Testis (tissue), 2 donors: Measurements from ENCODE around the gene ADIRF.

Source experiments
- POLR2A ChIP-seq: fragments of 450-650 bp; IDR thresholded peaks from one replicate; pipeline ENCODE4 v1.6.1; 2017; ENCODE audit warnings: antibody characterized with exemption, mild to moderate bottlenecking, moderate library complexity
- TF ChIP-seq, protein P1 (sequence below), 3 experiments: fragments of 450-650 bp in 2 of 3; fragments of 200-600 bp in 1 of 3; sonication (generic) in 1 of 3; IDR thresholded peaks; one replicate each; pipeline ENCODE4 v1.5.1; 2016 to 2019; ENCODE audit warnings: antibody characterized with exemption in 3 of 3, mild to moderate bottlenecking in 2 of 3, moderate library complexity in 1 of 3

DNA sequence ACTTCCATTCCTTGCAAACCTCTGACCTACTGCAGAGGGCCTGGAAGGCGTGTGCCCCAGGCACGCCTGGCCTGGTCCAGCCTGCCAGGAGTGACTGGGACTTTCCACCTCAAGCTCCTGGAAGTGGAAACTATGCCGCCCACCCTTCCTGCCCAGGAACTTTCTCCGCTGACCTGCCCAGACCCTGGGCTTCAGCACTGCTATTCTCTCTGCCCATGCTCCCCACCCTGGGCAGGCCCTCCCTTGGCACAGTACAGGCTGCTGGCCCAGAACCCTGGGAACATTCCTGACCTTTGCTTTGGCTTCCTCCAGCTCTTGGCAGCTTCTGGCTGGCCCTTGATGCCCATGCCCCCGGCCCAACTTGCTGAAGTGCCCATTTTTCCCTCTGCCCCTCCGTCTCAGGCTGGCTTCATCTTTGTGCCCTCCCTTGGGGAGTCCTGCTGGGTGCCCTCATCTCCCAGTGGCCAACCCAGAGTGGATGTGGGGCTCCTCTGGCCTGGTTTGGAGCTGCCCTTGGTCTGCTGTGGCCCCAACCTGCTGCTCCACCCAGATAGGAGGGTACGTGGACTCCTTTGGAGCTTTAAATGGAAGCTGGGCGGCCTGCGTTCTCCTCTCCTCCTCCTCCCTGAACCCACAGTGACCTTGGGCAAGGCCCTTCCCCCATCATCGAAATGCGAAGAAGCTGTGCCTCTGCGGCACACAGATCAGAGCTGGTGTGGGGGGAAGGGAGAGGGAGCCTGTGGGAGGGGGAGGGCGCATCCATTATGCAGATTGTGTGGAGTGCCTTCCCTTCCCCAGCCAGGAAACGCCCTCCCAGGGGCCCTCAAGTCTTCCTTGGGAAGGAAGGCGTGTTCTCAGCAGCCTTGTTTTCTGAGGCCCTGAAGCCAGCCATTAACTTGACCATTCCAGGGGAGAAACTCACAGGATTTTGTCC is 14.3 kb upstream of the ADIRF start:
- TF ChIP-seq, protein P1, sequence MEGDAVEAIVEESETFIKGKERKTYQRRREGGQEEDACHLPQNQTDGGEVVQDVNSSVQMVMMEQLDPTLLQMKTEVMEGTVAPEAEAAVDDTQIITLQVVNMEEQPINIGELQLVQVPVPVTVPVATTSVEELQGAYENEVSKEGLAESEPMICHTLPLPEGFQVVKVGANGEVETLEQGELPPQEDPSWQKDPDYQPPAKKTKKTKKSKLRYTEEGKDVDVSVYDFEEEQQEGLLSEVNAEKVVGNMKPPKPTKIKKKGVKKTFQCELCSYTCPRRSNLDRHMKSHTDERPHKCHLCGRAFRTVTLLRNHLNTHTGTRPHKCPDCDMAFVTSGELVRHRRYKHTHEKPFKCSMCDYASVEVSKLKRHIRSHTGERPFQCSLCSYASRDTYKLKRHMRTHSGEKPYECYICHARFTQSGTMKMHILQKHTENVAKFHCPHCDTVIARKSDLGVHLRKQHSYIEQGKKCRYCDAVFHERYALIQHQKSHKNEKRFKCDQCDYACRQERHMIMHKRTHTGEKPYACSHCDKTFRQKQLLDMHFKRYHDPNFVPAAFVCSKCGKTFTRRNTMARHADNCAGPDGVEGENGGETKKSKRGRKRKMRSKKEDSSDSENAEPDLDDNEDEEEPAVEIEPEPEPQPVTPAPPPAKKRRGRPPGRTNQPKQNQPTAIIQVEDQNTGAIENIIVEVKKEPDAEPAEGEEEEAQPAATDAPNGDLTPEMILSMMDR (IDR thresholded peaks at IDR 0.05), result no peak
- TF ChIP-seq POLR2A, result no peak
